Stimulated activated CD4-positive, alpha-beta T cell treated with anti-CD3 and anti-CD28 coated beads, Interleukin-15, amount 100 ng/mL, for 1 hour (primary cell): ENCODE measurements around the gene SCFD2.

Experiments used
- DNase-seq, 2 donors: peaks; one replicate each; pipeline ENCODE4 v3.0.0-alpha.2; 2020; ENCODE audit warnings: low read depth in 1 of 2, low spot score in 1 of 2

Gene SCFD2

DNA sequence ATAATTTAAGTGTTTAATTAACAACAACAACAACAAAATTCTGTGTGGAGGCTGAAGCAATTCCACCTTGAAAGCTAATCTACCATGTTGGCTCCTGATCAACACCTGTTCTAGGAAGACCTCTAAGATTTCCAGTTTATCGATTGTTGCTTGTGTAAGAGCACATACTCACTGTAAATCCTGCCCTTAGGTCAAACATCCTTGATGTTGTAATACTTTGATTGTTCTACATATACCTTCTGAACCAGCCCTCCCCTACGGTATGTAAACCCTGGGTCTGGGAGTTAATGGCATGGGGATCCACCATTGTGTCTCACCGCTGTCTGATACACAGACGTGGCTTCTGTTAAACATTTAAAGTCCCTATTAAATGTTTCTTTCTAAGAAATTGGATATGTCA is 430.5 kb downstream of the SCFD2 start:
- DNase-seq: no peak

DNA sequence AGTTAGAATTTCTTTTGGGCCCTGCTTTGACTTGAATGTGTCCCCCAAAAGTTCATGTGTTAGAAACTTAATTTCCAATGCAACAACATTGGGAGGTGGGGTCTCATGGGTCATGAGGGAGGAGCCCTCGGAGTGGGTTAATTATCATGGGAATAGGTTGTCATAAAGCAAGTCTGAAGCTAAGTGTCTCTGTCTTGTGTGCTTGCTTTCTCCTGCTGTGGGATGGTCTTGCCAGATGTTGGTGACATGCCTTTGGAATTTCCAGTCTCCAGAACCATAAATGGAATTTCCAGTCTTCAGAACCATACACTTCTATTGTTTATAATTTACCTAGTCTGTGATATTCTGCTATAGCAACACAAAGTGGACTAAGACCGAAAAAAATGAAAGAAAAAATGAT is 432.1 kb downstream of the SCFD2 start:
- no peak for DNase-seq

DNA sequence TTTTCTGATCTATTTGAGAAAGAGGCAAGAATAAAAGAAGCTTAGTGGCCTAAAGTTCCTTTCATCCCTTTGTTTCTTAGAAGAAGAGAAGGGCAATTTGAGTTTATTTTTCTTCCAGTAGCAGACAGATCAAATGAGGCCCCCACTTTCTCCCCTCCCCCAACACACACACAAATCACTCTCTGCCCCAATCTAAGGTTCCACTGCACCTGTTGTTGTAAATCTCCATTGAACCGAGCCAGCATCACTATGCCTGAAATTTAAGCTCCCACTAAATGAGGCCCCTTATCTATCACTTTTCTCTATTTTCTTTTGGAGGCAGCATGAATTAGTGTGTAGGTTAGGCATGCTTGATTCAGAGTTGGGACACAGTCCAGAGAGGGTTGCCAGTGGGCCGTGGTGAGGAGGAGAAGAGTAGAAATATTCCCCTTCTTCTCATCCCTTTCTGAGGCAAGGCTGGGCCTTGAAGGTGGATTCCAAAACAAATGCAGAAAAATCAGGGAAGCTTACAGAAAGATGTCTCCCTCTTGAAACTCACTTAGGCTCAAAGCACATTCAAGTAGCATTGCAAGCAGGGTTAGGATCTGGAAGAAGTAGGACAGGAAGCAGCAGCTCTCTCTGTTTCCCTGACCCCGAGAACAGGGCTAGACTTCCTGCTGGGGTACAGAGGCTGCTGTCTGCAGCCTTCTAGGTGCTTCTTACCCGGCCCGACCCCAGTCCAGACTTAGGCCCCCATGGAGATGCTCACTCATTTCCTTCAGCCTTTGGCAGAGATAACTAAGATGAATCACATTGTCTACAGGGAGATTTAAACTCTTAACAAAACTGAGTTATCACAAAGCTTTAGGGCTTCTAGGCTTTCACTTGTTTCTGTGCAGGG is 433.0 kb downstream of the SCFD2 start:
- DNase-seq: no peak

DNA sequence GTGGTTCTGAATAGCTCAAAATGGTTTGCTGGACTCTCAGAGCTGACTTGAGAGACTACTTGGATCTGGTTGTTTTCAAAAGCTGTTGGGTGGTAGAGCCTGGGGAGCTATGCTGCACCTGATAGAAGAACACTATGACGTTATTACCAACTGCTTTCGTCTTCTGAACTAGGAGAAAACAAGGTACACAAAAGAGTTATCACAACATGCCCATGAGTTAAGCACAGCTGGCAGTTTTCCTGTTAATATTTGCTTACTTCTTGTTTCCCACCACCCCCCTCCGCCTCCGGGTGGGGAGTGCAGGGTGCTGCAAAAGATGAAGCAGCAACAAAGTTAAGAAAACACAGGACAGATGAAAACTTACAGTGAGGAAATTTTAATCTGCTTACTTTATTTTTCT is 434.6 kb downstream of the SCFD2 start:
- no peak for DNase-seq

GRCh38 chr4:52926196-52926974 is 439.5 kb downstream of the SCFD2 start:
- DNase-seq: no peak

DNA sequence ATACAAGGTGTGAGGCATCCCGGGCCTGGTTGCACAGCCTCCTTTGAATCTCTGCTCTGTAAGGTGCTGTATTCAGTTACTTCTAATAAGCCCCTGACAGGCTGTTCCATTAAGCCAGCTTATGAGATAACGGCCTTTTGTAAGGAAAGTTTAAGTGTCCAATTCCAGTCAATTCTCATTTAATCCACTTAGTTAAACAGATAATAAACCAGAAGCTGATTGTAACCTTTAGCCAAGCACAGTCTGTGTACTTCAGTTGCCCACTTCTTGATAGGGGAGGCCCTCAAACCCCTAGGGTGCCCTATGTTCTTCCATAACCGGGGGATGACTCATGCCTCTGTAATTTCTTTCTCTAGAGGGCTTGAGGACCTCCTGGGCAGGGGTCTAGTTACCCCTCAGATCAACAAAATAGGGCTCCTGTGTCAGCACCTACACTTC is 440.3 kb downstream of the SCFD2 start:
- no peak for DNase-seq

DNA sequence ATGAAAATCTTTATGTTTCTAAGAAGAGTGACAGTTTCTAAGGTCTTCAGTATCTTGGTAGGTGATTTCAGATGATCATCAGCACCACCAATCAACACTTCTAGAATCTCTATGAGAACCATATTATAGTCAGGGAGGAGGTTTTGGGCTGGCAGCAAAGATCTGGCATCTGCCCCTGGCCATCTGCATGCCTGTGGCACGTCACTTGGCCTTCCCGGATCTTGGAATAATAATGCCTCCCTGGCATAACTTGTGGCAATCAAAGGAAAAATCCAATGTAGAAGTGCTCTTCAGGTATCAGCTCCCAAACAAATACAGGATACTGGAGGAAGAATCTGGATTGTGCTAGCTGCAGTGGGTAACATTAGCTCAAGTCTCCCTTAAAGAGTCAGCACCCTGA is 446.4 kb downstream of the SCFD2 start:
- no peak for DNase-seq

DNA sequence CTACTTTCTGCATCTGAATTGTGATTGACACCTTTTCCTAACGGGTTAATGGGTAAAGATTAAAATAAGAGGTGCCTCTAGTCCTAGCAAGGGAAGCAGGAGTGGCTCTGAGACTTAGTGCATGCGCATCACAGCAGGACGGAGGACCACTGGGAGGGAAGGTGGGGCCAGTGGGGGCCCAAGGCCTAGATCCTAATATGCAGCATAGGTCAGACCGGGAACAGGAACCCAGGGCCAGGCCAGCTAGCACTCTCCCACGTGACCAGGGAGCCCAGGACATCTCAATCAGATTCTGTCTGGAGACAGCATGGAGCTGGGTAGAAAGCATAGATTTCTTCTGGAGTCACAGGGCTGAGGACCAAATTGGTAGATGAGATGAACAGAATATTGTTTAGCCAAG is 448.0 kb downstream of the SCFD2 start:
- no peak for DNase-seq

DNA sequence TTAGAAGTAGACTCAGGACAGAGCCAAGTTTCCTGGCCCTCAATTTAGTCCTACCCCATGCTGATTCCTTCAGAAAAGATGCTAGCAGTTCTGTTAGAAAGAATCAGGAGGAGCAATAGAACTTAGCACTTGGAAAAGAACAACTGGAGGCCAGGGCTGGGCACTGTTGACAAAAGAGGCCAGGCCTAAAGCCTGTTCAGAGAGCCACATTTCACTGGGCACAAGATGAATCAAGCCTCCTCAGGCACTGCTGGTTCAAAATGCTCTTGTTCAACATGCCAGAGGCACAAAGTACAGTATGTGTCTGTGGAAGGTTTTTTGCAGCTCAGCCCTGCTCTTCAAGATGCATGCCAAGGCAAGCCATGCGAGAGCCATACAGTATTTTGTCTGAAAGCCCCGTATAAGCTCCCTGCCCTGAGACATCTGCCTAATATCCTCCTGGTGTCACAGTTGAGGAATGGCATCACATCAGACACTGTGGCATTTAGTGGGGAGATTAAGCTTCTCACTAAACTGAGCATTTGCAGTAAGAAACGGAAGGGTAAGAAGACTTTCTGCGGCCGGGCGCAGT is 450.0 kb downstream of the SCFD2 start:
- no peak for DNase-seq

- no peak for DNase-seq
These were observed 450.7 kb downstream of the SCFD2 start for GRCh38 chr4:52915191-52915590.

- no peak for DNase-seq
These were observed 451.7 kb downstream of the SCFD2 start for GRCh38 chr4:52914051-52914605.

- no peak for DNase-seq
These were observed 453.3 kb downstream of the SCFD2 start for GRCh38 chr4:52912608-52913007.

DNA sequence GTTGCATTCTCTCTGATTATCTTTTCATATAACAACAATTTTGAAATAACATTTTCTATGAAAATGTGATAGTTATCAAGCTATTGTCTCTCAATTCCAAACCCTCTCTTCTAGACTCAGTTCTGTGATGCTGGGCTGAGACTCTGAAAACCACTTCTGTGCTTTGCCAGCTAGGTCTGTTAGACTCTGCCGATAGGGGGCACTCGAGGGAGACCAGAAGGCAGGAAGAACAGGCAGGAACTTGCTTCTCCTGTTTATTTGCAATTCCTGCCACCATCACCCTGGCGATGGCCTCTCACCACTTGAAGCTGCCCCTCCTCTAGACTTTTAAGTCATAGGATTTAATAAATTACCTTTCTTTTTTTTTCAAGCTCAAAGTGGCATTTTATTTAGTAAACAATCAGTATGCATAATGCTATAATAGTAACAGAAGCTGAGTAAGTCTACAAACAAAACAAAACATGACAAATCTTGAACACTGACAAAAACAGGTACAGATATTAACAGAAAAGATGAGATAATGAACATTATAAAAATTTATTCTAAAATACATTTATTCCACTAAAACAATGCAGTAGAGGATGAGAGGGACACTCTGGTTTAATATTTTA is 454.1 kb downstream of the SCFD2 start:
- DNase-seq: peak; percentile 20 to 27

- no peak for DNase-seq
These were observed 455.7 kb downstream of the SCFD2 start for GRCh38 chr4:52910115-52910514.

- DNase-seq: no peak
These were observed 458.4 kb downstream of the SCFD2 start for GRCh38 chr4:52907510-52907909.

DNA sequence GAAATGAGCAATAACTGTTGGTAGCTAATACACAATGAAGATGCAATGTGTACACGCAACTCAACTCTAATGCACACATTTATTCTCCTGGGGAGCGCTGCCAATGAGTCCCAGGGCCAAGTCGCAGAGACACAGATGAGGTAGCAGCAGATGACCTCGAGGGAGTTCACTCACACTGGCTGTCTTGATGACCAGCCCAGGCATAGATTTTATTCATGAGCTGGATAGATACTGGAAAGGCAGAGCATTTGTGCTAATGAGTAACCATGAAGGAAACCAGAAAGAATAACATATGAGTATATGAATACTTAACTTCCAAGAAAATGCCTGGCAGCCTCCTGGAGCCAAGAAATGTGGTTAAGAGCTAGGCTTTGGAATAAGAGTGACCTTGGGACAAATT is 461.4 kb downstream of the SCFD2 start:
- DNase-seq: no peak

- DNase-seq: no peak
These were observed 462.6 kb downstream of the SCFD2 start for GRCh38 chr4:52903273-52903672.

- DNase-seq: no peak
These were observed 471.4 kb downstream of the SCFD2 start for GRCh38 chr4:52894443-52894842.

- DNase-seq: no peak
These were observed 473.0 kb downstream of the SCFD2 start for GRCh38 chr4:52892880-52893279.

DNA sequence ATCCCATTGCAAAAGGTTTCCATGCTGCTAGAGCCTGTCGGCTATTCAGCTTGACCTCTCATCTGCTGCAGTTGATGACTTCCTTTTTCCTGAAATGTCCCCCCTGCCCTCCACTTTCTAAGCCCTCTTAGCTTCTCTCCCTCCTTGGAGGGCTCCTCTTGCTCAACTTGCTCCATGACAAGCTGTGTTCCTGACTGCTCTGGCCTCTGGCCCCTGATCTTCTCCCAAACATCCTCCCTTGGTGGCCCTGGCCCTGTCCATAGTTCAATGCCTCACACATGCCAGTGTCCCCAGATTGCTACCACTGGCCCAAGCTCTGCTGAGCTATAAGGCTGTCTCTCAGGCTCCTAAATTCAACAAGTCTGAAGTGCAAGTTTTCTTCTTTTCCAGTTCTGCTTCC is 474.1 kb downstream of the SCFD2 start:
- no peak for DNase-seq

- no peak for DNase-seq
These were observed 475.4 kb downstream of the SCFD2 start for GRCh38 chr4:52890521-52890791.
